PC-3 (cell line): ENCODE measurements around the gene DYSF. TPM values are rescaled to one million over a fixed set of nuclear protein-coding genes. Genes with fewer than 3 reads are reported as not detected.
A peak's percentile ranks its signal among the peaks of the same experiment; 100 is the strongest.

Experiments
- ATAC-seq: fragments of 200-7000 bp; cut with Tn5 transposase; 2 replicates; pipeline ENCODE4 v1.9.1; 2020; ENCODE audit warnings: mild to moderate bottlenecking, moderate library complexity
- BruUV-seq: library from RNA; stranded (reverse); fragments of 400-500 nt; replicated peaks from 2 replicates; lab custom pipeline; 2021; lab: Mats Ljungman, UMichigan
- CTCF ChIA-PET: fragments of 300-600 bp; sonication (Branson Sonifier 250); formaldehyde crosslinking; loops from one replicate; lab custom pipeline; 2022; ENCODE audit warnings: antibody characterized with exemption; lab: Charles Lee
- POLR2A ChIA-PET: fragments of 300-600 bp; sonication (Branson Sonifier 250); formaldehyde crosslinking; loops from one replicate; lab custom pipeline; 2022; ENCODE audit warnings: antibody characterized with exemption; ENCODE audit not compliant: unreplicated experiment; lab: Charles Lee
- DNase-seq: peaks from one replicate; pipeline ENCODE4 v3.0.0-alpha.2; 2015
- H2AFZ ChIP-seq: fragments of 300-600 bp; sonication (generic); 2 replicates; pipeline ENCODE4 v1.6.0; 2016; ENCODE audit warnings: antibody characterized with exemption, low read length
- H3F3A ChIP-seq: fragments of 300-600 bp; sonication (generic); one replicate; pipeline ENCODE4 v1.6.0; 2017; ENCODE audit warnings: antibody characterized with exemption, low read length, control low read depth, mild to moderate bottlenecking; ENCODE audit not compliant: unreplicated experiment
- H3K27ac ChIP-seq: fragments of 300-600 bp; sonication (generic); 2 replicates; pipeline ENCODE4 v1.5.1; 2016; ENCODE audit warnings: mild to moderate bottlenecking, low read length
- H3K27me3 ChIP-seq: fragments of 300-600 bp; sonication (generic); 2 replicates; pipeline ENCODE4 v1.6.1; 2016; ENCODE audit warnings: low read length, mixed read lengths
- H3K36me3 ChIP-seq: fragments of 300-600 bp; sonication (generic); 2 replicates; pipeline ENCODE4 v1.6.1; 2016; ENCODE audit warnings: low read depth, mixed run types, low read length, mixed read lengths
- H3K4me1 ChIP-seq: fragments of 300-600 bp; sonication (generic); 2 replicates; pipeline ENCODE4 v1.5.1; 2016; ENCODE audit warnings: low read length; ENCODE audit not compliant: insufficient read depth
- H3K4me2 ChIP-seq: fragments of 300-600 bp; sonication (generic); 2 replicates; pipeline ENCODE4 v1.6.0; 2016; ENCODE audit warnings: low read length
- H3K4me3 ChIP-seq: fragments of 300-600 bp; sonication (generic); 2 replicates; pipeline ENCODE4 v1.5.1; 2016; ENCODE audit warnings: mild to moderate bottlenecking, low read length, mixed read lengths
- H3K79me2 ChIP-seq: fragments of 300-600 bp; sonication (generic); 2 replicates; pipeline ENCODE4 v1.6.1; 2017; ENCODE audit warnings: low read length, mixed read lengths
- H3K9ac ChIP-seq: fragments of 300-600 bp; sonication (generic); 2 replicates; pipeline ENCODE4 v1.6.0; 2016; ENCODE audit warnings: mild to moderate bottlenecking, low read length
- H3K9me2 ChIP-seq: fragments of 300-600 bp; sonication (generic); replicated peaks from 2 replicates; pipeline ENCODE4 v1.6.1; 2016; ENCODE audit warnings: mixed run types, low read length, mixed read lengths
- H3K9me3 ChIP-seq: fragments of 300-600 bp; sonication (generic); 2 replicates; pipeline ENCODE4 v1.6.1; 2016; ENCODE audit warnings: low read length, mixed read lengths
- H4K20me1 ChIP-seq: fragments of 300-600 bp; sonication (generic); 2 replicates; pipeline ENCODE4 v1.6.1; 2016; ENCODE audit warnings: low read length, mixed read lengths
- EZH2 ChIP-seq: fragments of 300-600 bp; sonication (generic); IDR thresholded peaks from one replicate; pipeline ENCODE4 v1.6.1; 2017; ENCODE audit warnings: antibody characterized with exemption, mild to moderate bottlenecking, low read length; ENCODE audit not compliant: unreplicated experiment
- EZH2phosphoT487 ChIP-seq: fragments of 300-600 bp; sonication (generic); IDR thresholded peaks from 2 replicates; pipeline ENCODE4 v1.6.1; 2018; ENCODE audit warnings: mild to moderate bottlenecking, antibody characterized with exemption, low read length, borderline replicate concordance
- intact Hi-C: fragments of 100-400 bp; cut with micrococcal nuclease; formaldehyde crosslinking; loops from 2 replicates; pipeline ENCODE4 v1.9.0; 2023
- total RNA-seq: library from RNA; depleted of rRNA; stranded (reverse); fragments of >200 nt; gene quantifications from 2 replicates; pipeline ENCODE4 v1.2.3, GENCODE V29; 2014
- TF ChIP-seq, protein P1 (sequence below): fragments of 300-600 bp; sonication (generic); conservative IDR thresholded peaks from 2 replicates; pipeline ENCODE4 v1.5.1; 2017; ENCODE audit warnings: antibody characterized with exemption, low read depth, mild to moderate bottlenecking, low read length

The DYSF gene
- total RNA-seq, 1 experiment from 2014 or later, result 13.0 TPM

DNA sequence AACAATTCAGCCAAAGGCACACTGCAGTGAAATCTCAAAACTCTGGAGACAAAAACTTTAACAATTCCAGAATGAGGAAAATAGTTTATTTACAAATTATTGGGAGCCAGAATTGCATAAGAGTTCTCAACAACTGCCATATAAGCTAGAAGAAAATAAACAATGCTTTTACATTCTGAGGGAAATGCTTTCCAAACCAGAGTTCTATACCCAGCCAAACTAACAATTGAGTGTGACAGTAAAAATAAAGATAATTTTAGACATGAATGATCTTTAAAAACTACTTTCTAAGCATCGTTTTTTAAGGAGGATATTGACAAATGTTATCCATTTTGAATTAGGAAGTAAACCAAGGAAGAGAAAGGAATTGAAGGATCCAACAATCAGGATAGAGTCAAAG is 271.4 kb downstream of the DYSF start:
- intact Hi-C loops, result no loop called here
- no peak for ATAC-seq
- H3K4me1 ChIP-seq, result peaks cover 9% of the 10 kb centered on the region; the same call in 1 of the 2 replicates
- ChIA-PET CTCF (no interaction called here), POLR2A (no interaction called here)
- H3K9me2 ChIP-seq, result no peaks in the 10 kb centered on the region
- H3K79me2 ChIP-seq, result no peaks in the 10 kb centered on the region
- H3K9ac ChIP-seq, result no peak overlapping the region
- no peak for DNase-seq
- H3K27ac ChIP-seq, result no peak overlapping the region
- H3K4me2 ChIP-seq, result no peak overlapping the region
- H3K27me3 ChIP-seq, result no peaks in the 10 kb centered on the region
- no peaks in the 10 kb centered on the region for H3K36me3 ChIP-seq
- no peak overlapping the region for H2AFZ ChIP-seq
- no TSS peak for BruUV-seq
- peaks cover 7% of the 10 kb centered on the region for H3K9me3 ChIP-seq
- H4K20me1 ChIP-seq, result no peaks in the 10 kb centered on the region
- no peaks in the 10 kb centered on the region for H3F3A ChIP-seq
- no peak for TF ChIP-seq EZH2
- TF ChIP-seq, protein P1, sequence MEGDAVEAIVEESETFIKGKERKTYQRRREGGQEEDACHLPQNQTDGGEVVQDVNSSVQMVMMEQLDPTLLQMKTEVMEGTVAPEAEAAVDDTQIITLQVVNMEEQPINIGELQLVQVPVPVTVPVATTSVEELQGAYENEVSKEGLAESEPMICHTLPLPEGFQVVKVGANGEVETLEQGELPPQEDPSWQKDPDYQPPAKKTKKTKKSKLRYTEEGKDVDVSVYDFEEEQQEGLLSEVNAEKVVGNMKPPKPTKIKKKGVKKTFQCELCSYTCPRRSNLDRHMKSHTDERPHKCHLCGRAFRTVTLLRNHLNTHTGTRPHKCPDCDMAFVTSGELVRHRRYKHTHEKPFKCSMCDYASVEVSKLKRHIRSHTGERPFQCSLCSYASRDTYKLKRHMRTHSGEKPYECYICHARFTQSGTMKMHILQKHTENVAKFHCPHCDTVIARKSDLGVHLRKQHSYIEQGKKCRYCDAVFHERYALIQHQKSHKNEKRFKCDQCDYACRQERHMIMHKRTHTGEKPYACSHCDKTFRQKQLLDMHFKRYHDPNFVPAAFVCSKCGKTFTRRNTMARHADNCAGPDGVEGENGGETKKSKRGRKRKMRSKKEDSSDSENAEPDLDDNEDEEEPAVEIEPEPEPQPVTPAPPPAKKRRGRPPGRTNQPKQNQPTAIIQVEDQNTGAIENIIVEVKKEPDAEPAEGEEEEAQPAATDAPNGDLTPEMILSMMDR, result no peak
- TF ChIP-seq EZH2phosphoT487, result no peak
- no peak overlapping the region for H3K4me3 ChIP-seq

DNA sequence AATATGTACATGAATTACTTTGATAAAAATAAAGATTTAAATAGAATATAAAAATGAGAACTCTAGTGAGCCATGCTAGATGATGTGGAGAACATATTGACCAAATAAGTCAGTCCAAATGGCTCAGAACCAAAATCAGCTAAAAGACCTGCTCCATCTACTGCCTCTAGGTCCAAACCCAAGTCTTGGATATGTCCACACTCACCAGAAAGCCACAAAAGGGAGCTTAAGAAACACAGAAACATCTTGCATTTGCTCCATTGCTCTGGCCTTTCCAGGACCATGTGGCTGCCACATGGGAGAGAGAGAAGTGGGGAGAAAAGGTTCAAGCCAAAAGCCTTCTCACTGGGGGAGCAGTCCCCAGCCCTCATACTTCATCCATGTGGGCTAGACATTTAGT is 272.5 kb downstream of the DYSF start:
- CTCF ChIA-PET, result no interaction called here
- Histone ChIP-seq H3K79me2 (no peaks in the 10 kb centered on the region), H3K27me3 (no peaks in the 10 kb centered on the region), H3K4me3 (no peak overlapping the region), H3K9ac (no peak overlapping the region), H3K36me3 (no peaks in the 10 kb centered on the region), H3K4me2 (no peak overlapping the region), H3K9me2 (no peaks in the 10 kb centered on the region), H3K27ac (no peak overlapping the region), H3K4me1 (peaks cover 9% of the 10 kb centered on the region; the same call in 1 of the 2 replicates), H4K20me1 (no peaks in the 10 kb centered on the region), H2AFZ (no peak overlapping the region), H3K9me3 (peaks cover 7% of the 10 kb centered on the region), H3F3A (no peaks in the 10 kb centered on the region)
- intact Hi-C loops, result no loop called here
- no peak for DNase-seq
- POLR2A ChIA-PET, result no interaction called here
- ATAC-seq, result no peak
- TF ChIP-seq EZH2, result no peak
- TF ChIP-seq, protein P1, result no peak
- TF ChIP-seq EZH2phosphoT487, result no peak
- no TSS peak for BruUV-seq

DNA sequence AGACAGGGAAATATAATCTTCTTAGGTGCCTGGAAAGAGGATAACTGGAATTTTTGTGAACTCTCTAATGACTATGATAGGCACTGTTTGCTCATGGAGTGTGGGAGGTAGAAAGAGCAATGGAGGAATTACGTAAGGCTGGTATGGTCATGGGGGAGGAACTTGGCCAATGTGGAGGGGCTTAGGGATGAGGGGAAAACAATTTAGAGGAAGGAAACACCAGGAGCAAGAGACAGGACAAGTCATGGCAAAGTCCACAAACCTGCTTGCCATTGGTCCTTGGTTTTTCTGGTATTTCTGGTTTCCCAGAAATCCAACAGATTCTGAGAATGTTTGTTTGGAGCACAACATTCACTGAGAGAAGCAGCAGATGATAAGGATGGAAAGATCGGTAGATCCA is 274.2 kb downstream of the DYSF start:
- TF ChIP-seq EZH2phosphoT487, result no peak
- TF ChIP-seq, protein P1, result no peak
- no peak for TF ChIP-seq EZH2
- H3K36me3 ChIP-seq, result no peaks in the 10 kb centered on the region
- H2AFZ ChIP-seq, result no peak overlapping the region
- no peaks in the 10 kb centered on the region for H3K79me2 ChIP-seq
- H3K9me2 ChIP-seq, result no peaks in the 10 kb centered on the region
- no peak overlapping the region for H3K4me3 ChIP-seq
- H3K27ac ChIP-seq, result no peak overlapping the region
- no peak for ATAC-seq
- H3K9me3 ChIP-seq, result peaks cover 7% of the 10 kb centered on the region
- no peak overlapping the region for H3K4me2 ChIP-seq
- H3K4me1 ChIP-seq, result peaks cover 9% of the 10 kb centered on the region; the same call in 1 of the 2 replicates
- BruUV-seq, result no TSS peak
- H4K20me1 ChIP-seq, result no peaks in the 10 kb centered on the region
- peak; percentile 48 for DNase-seq
- H3K27me3 ChIP-seq, result no peaks in the 10 kb centered on the region
- ChIA-PET CTCF (no interaction called here), POLR2A (no interaction called here)
- H3K9ac ChIP-seq, result no peak overlapping the region
- no peaks in the 10 kb centered on the region for H3F3A ChIP-seq
- intact Hi-C loops, result no loop called here
